ENCODE results near the gene STEAP1. TPM values are rescaled to one million over a fixed set of nuclear protein-coding genes. Genes with fewer than 3 reads are reported as not detected.
"Not testable (repeated sequence)": the region's sequence is repeated elsewhere in the genome, so short reads cannot be mapped to it uniquely, and the experiment has no call there.

Gene STEAP1
- total and polyA plus RNA-seq, 2 experiments from 2014 or later, result 15.5 to 16.7 TPM

- H3K36me3 ChIP-seq (replicated peaks; ENCODE audit: insufficient read depth, low read depth); H3K9me2 ChIP-seq (replicated peaks; ENCODE audit: insufficient read depth); H4K20me1 ChIP-seq (ENCODE audit: insufficient read depth, poor library complexity, severe bottlenecking); H3K9me3 ChIP-seq (ENCODE audit: low read depth); H3K4me3 ChIP-seq; H3K4me2 ChIP-seq; H2AFZ ChIP-seq; H3K79me2 ChIP-seq; H3K4me1 ChIP-seq (ENCODE audit: insufficient read depth); H3K27me3 ChIP-seq; DNase-seq (ENCODE audit: low spot score); H3K27ac ChIP-seq: not testable (repeated sequence)
- 90% methylated on average over 8 of the region's 8 CpGs for WGBS (ENCODE audit: low lambda C conversion rate, missing lambda C conversion rate)
Measured at GRCh38 chr7:90131746-90132145, 22.5 kb upstream of the STEAP1 start.

DNA sequence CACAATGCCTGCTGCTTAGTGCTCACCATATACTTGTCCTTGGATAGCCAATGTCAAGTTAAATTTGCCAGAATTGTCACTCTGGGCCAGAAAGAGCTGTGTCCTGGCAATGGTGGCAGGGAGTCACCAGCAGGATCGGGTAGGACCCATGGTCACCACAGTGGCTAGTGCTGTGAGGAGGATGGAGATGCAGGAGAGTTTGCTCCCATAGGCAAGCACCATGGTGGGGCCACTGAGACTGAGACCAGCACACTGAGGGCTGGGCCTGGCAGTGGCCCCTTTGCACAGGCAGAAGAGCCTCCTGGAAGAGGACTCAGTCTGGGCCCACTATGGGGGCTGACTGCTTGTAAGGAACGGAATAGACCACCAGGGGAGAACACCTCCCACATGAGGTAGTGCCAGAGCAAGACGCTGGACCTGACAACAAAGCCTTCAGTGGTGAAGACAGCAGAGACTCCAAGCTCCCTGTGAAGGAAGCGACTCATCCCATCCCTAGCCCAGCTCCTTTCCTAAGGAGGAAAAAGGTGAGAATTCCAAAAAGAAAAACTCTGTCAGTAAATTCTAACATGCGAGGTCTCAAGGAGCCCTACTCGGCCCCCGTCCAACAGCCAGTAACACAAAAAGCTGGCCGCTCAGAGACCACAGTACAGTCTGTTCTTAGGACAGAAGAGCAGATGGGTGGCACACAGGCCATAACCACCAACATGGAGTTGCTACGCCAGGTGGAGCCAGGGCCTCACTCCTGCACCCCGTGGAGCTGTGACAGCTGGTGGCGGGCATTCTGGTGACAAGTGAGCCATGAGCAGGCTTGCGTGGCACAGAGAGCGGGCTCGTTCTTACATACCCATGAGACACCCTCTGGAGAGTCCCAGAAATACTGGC is 6.9 kb upstream of the STEAP1 start:
- not testable (repeated sequence) for H3K4me2 ChIP-seq; H3K36me3 ChIP-seq (replicated peaks; ENCODE audit: insufficient read depth, low read depth); H3K27ac ChIP-seq; H3K79me2 ChIP-seq; H3K27me3 ChIP-seq; H3K9me3 ChIP-seq (ENCODE audit: low read depth); DNase-seq (ENCODE audit: low spot score); H3K4me1 ChIP-seq (ENCODE audit: insufficient read depth); H4K20me1 ChIP-seq (ENCODE audit: insufficient read depth, poor library complexity, severe bottlenecking); H3K9me2 ChIP-seq (replicated peaks; ENCODE audit: insufficient read depth); H2AFZ ChIP-seq; H3K4me3 ChIP-seq
- 87% methylated on average over 13 of the region's 14 CpGs for WGBS (ENCODE audit: low lambda C conversion rate, missing lambda C conversion rate)

GRCh38 chr7:90149428-90149827 is 4.8 kb upstream of the STEAP1 start:
- peak; percentile 52 for TF ChIP-seq CTCF (IDR thresholded peaks at IDR 0.05; ENCODE audit: poor library complexity)
- H4K20me1 ChIP-seq (ENCODE audit: insufficient read depth, poor library complexity, severe bottlenecking); H3K9me3 ChIP-seq (ENCODE audit: low read depth); H3K27ac ChIP-seq; H3K36me3 ChIP-seq (replicated peaks; ENCODE audit: insufficient read depth, low read depth); H3K4me2 ChIP-seq; H3K4me1 ChIP-seq (ENCODE audit: insufficient read depth); H3K27me3 ChIP-seq; H3K79me2 ChIP-seq; H3K9me2 ChIP-seq (replicated peaks; ENCODE audit: insufficient read depth); H3K4me3 ChIP-seq; H2AFZ ChIP-seq: not testable (repeated sequence)
- DNase-seq (ENCODE audit: low spot score), result peak; percentile 48

DNA sequence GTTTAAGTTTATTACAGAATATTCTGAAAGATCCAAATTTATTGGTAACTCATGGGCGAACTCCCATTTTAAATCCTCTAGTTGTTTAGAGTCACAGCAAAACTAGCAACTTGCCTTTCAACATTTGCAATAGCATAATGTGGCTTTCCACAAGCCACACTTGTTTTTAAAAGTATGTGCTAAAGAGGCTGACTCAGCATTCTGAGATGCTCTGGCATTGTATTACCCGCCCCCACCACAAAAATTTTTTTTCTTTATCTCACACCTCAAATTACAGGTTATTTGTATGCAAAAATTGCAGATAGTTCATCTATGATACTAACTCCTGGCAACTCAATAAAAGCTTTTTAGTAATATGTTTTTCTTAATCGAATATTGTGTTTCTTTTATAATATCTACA is 2.4 kb upstream of the STEAP1 start:
- H3K4me3 ChIP-seq; H2AFZ ChIP-seq; H3K9me2 ChIP-seq (replicated peaks; ENCODE audit: insufficient read depth); H3K27me3 ChIP-seq; H4K20me1 ChIP-seq (ENCODE audit: insufficient read depth, poor library complexity, severe bottlenecking); H3K9me3 ChIP-seq (ENCODE audit: low read depth); H3K4me2 ChIP-seq; H3K27ac ChIP-seq; DNase-seq (ENCODE audit: low spot score); H3K79me2 ChIP-seq; H3K36me3 ChIP-seq (replicated peaks; ENCODE audit: insufficient read depth, low read depth); H3K4me1 ChIP-seq (ENCODE audit: insufficient read depth): not testable (repeated sequence)
- 69% methylated on average over 3 of the region's 3 CpGs for WGBS (ENCODE audit: low lambda C conversion rate, missing lambda C conversion rate)

DNA sequence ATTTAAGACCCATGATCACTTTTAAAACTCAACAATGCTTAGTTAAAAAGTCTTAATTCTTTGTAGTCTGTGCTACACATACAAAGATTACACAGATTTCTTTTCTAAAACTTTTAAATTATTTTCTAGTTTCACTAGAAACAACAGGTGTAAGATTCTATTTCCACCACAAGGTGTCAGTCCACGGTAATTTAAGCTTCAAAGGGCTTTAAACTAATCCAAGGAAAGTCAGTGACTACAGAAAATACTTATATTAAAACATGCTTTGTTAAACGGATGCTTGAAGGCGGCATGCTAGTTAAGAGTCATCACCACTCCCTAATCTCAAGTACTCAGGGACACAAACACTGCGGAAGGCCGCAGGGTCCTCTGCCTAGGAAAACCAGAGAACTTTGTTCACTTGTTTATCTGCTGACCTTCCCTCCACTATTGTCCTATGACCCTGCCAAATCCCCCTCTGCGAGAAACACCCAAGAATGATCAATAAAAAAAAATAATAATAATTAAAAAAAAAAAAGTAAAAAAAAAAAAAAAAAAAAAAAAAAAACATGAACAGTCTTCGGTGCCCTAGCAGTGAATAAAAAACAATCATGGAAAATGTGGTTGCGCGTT is 1.5 kb upstream of the STEAP1 start:
- not testable (repeated sequence) for H3K4me3 ChIP-seq; H3K9me2 ChIP-seq (replicated peaks; ENCODE audit: insufficient read depth); H3K4me1 ChIP-seq (ENCODE audit: insufficient read depth); H2AFZ ChIP-seq; H3K9me3 ChIP-seq (ENCODE audit: low read depth); H3K36me3 ChIP-seq (replicated peaks; ENCODE audit: insufficient read depth, low read depth); H3K27ac ChIP-seq; H3K79me2 ChIP-seq; H3K27me3 ChIP-seq; H4K20me1 ChIP-seq (ENCODE audit: insufficient read depth, poor library complexity, severe bottlenecking); H3K4me2 ChIP-seq
- TF ChIP-seq CTCF (IDR thresholded peaks at IDR 0.05; ENCODE audit: poor library complexity), result peak; percentile 78
- peak; percentile 46 for DNase-seq (ENCODE audit: low spot score)
- WGBS (ENCODE audit: low lambda C conversion rate, missing lambda C conversion rate), result 38% methylated on average over 8 of the region's 9 CpGs
